ENCODE data around the gene DUOXA1. TPM values are rescaled to one million over a fixed set of nuclear protein-coding genes. Genes with fewer than 3 reads are reported as not detected.

DUOXA1 gene
- total and polyA plus RNA-seq, 2 donors (not counting 1 experiment from before 2014, with no cell fraction given) = 0.03 to 0.74 TPM

- POLR2A ChIA-PET = no interaction called here
- Histone ChIP-seq H3K79me2 (ENCODE audit: control insufficient read depth, insufficient read depth, low read length) (no peaks in the 10 kb centered on the region), H3K9ac (ENCODE audit: low read length) (no peak overlapping the region), H3K4me2 (replicated peaks; ENCODE audit: low read depth, low read length, poor library complexity, severe bottlenecking) (no peak overlapping the region), H3K27me3 (replicated peaks in 1 of 4; ENCODE audit: control extremely low read depth in 1 of 4, control insufficient read depth in 3 of 4, insufficient read depth in 4 of 4, low read length in 3 of 4) (peaks cover 0 to 5% (median 4%) of the 10 kb centered on the region in 4 experiments), H3K27ac (ENCODE audit: low read length in 2 of 2) (no peak overlapping the region), H3K36me3 (replicated peaks in 1 of 2; ENCODE audit: control extremely low read depth in 1 of 2, control insufficient read depth in 1 of 2, extremely low read depth in 1 of 2, insufficient read depth in 2 of 2, low read length in 1 of 2) (no peaks in the 10 kb centered on the region), H3K4me3 (ENCODE audit: control extremely low read depth in 1 of 5, extremely low read depth in 1 of 5, insufficient read depth in 1 of 5, low read depth in 2 of 5, low read length in 4 of 5) (no peak overlapping the region), H4K20me1 (ENCODE audit: control insufficient read depth, insufficient read depth, low read length, poor library complexity, severe bottlenecking) (no peaks in the 10 kb centered on the region), H3K9me3 (ENCODE audit: control extremely low read depth in 1 of 3, control insufficient read depth in 2 of 3, insufficient read depth in 1 of 3, low read length in 2 of 3) (no peaks in the 10 kb centered on the region), H2AFZ (ENCODE audit: insufficient read depth, low read depth, low read length, poor library complexity, severe bottlenecking) (no peak overlapping the region), H3K4me1 (ENCODE audit: control insufficient read depth in 2 of 2, insufficient read depth in 2 of 2, low read length in 2 of 2) (no peaks in the 10 kb centered on the region)
- TF ChIP-seq EZH2 (IDR thresholded peaks at IDR 0.05; ENCODE audit: borderline replicate concordance, insufficient read depth, low read depth, low read length, poor library complexity, severe bottlenecking) (no peak), CTCF (IDR thresholded peaks at IDR 0.05) (no peak)
- Mint-ChIP-seq H3K9me3 (ENCODE audit: insufficient read depth) (no peaks in the 10 kb centered on the region), H3K4me1 (no peaks in the 10 kb centered on the region), H3K27me3 (peaks cover 31% of the 10 kb centered on the region), H3K27ac (no peak overlapping the region), H3K4me3 (no peak overlapping the region)
- DNase-seq (no peak), ATAC-seq (ENCODE audit: low read depth) (no peak)
- intact Hi-C loops (cut with micrococcal nuclease) = no loop called here
- CTCF ChIA-PET = interaction anchor here (0.9 kb wide), 1 partner anchor 9 kb away, joined by 3 read pairs; no protein-coding TSS in a partner anchor
- 98% methylated on average over 4 of the region's 4 CpGs for WGBS (ENCODE audit: insufficient coverage)
These were observed 36.7 kb downstream of the DUOXA1 start for GRCh38 chr15:45093013-45093412.

GRCh38 chr15:45091576-45091975, 38.1 kb downstream of the DUOXA1 start:
- Histone ChIP-seq H3K9ac (ENCODE audit: low read length) (no peak overlapping the region), H3K4me1 (ENCODE audit: control insufficient read depth in 2 of 2, insufficient read depth in 2 of 2, low read length in 2 of 2) (no peaks in the 10 kb centered on the region), H3K79me2 (ENCODE audit: control insufficient read depth, insufficient read depth, low read length) (no peaks in the 10 kb centered on the region), H3K4me3 (ENCODE audit: control extremely low read depth in 1 of 5, extremely low read depth in 1 of 5, insufficient read depth in 1 of 5, low read depth in 2 of 5, low read length in 4 of 5) (no peak overlapping the region), H3K9me3 (ENCODE audit: control extremely low read depth in 1 of 3, control insufficient read depth in 2 of 3, insufficient read depth in 1 of 3, low read length in 2 of 3) (no peaks in the 10 kb centered on the region), H2AFZ (ENCODE audit: insufficient read depth, low read depth, low read length, poor library complexity, severe bottlenecking) (no peak overlapping the region), H4K20me1 (ENCODE audit: control insufficient read depth, insufficient read depth, low read length, poor library complexity, severe bottlenecking) (no peaks in the 10 kb centered on the region), H3K27ac (ENCODE audit: low read length in 2 of 2) (no peak overlapping the region), H3K36me3 (replicated peaks in 1 of 2; ENCODE audit: control extremely low read depth in 1 of 2, control insufficient read depth in 1 of 2, extremely low read depth in 1 of 2, insufficient read depth in 2 of 2, low read length in 1 of 2) (no peaks in the 10 kb centered on the region), H3K4me2 (replicated peaks; ENCODE audit: low read depth, low read length, poor library complexity, severe bottlenecking) (no peak overlapping the region), H3K27me3 (replicated peaks in 1 of 4; ENCODE audit: control extremely low read depth in 1 of 4, control insufficient read depth in 3 of 4, insufficient read depth in 4 of 4, low read length in 3 of 4) (peaks cover 0 to 12% (median 4%) of the 10 kb centered on the region in 4 experiments)
- CTCF ChIA-PET = no interaction called here
- H3K9me3 Mint-ChIP-seq (ENCODE audit: insufficient read depth) = no peaks in the 10 kb centered on the region
- WGBS (ENCODE audit: insufficient coverage) = 100% methylated on average over 2 of the region's 2 CpGs
- no peak for ATAC-seq (ENCODE audit: low read depth)
- H3K27ac Mint-ChIP-seq = no peak overlapping the region
- no peak overlapping the region for H3K4me3 Mint-ChIP-seq
- intact Hi-C loops (cut with micrococcal nuclease) = no loop called here
- TF ChIP-seq CTCF (IDR thresholded peaks at IDR 0.05) (no peak), EZH2 (IDR thresholded peaks at IDR 0.05; ENCODE audit: borderline replicate concordance, insufficient read depth, low read depth, low read length, poor library complexity, severe bottlenecking) (no peak)
- H3K27me3 Mint-ChIP-seq = peaks cover 42% of the 10 kb centered on the region
- POLR2A ChIA-PET = no interaction called here
- H3K4me1 Mint-ChIP-seq = no peaks in the 10 kb centered on the region
- no peak for DNase-seq
